ENCODE data around the gene TMEM140. TPM values are rescaled to one million over a fixed set of nuclear protein-coding genes. Genes with fewer than 3 reads are reported as not detected.
A peak's percentile ranks its signal among the peaks of the same experiment; 100 is the strongest.

Gene TMEM140
- total RNA-seq, 8 experiments from 2014 or later, result 4.7 to 18.5 (median 11.4) TPM

DNA sequence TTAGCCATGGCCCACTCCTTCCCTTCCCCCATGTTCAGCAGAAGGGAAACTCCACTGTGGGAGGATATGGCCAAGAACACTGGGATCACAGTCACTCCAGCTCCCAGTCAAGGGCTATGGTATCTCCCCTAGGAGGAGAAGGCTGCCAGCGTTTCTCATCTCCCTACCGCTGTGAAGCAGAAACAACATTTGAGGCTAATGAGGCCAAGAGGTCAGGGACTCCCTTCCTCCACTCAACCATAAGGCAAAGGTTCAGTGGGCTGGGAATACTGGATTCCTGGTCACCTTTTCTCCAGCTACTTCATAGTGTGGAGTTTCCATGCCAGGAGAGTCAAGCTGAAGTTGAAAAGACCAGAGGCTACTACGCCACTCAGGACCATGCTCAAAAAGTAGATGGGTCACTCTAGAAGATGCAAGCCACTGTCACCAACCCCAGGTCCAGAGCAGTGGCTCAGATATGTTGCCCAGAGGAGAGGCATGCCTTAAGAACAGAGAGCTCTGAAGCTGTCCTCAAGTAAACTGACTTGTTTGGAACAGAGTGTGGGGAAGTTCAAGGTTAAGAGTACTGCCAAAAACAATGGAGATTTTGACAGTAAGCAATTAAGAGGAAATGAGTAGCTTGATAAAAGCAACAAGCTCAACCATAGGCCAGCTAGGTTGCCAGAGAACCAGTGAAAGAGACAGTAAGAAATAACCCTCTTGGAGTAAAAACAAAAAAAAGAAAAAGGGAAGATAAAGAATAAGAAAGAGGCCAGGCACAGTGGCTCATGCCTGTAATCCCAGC, 3.8 kb upstream of the TMEM140 start:
- no peak overlapping the region for H3K4me3 ChIP-seq

DNA sequence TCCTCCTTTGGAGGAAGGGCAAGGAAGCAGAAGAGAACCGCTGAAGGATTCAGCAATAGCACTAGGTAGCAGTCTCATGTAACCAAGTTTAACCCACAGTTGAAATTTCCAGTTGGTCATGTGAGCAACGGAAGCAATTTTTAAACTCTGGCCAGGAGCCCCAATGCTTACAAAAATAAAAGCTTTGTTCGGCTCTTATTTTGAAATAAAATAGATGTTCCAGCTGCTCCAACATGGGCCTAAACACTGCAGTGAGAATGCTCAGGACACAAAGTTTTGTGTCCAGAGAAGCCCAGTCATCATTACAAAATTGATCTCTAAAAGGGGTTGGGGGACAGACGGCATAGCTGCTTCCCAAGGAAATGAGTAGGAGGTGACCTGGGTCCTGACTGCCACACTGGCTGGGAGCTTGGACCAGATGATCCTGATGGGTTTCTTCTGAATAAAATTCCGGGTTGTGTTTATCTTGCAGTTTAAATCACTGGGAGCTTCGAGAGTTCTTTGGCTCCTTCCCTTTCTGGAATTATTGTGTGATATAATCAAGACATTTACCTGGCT, 452 bp upstream of the TMEM140 start:
- WGBS, 10 experiments, result 3 to 97% (median 68%) methylated on average over 1 to 6 of the region's 6 CpGs
- in situ Hi-C loops (cut with MboI; ENCODE audit: low pct_unique_long_range_greater_than_20kb in 2 of 9, low sequenced_read_pairs in 9 of 9, unreplicated experiment in 9 of 9), result no loop called here
- Histone ChIP-seq H3K4me3 (no peak overlapping the region), H3K27ac (no peak overlapping the region), H3K4me1 (replicated peaks in 1 of 2) (no peaks in the 10 kb centered on the region)
- peak in 3 of 8 experiments; percentile 45 to 55 (median 53) for ATAC-seq (replicated peaks in 6 of 8)

More for the DNA sequence above, 3.8 kb upstream of the TMEM140 start:
- Histone ChIP-seq H3K4me1 (replicated peaks in 1 of 2) (no peaks in the 10 kb centered on the region), H3K27ac (no peak overlapping the region)
- 7 to 100% (median 93%) methylated on average over 1 to 2 of the region's 3 CpGs; no CpG with 5 or more reads in 5 of the 10 experiments for WGBS, 10 experiments
- in situ Hi-C loops (cut with MboI; ENCODE audit: low pct_unique_long_range_greater_than_20kb in 2 of 9, low sequenced_read_pairs in 9 of 9, unreplicated experiment in 9 of 9), result no loop called here
- no peak for ATAC-seq (replicated peaks in 6 of 8)

DNA sequence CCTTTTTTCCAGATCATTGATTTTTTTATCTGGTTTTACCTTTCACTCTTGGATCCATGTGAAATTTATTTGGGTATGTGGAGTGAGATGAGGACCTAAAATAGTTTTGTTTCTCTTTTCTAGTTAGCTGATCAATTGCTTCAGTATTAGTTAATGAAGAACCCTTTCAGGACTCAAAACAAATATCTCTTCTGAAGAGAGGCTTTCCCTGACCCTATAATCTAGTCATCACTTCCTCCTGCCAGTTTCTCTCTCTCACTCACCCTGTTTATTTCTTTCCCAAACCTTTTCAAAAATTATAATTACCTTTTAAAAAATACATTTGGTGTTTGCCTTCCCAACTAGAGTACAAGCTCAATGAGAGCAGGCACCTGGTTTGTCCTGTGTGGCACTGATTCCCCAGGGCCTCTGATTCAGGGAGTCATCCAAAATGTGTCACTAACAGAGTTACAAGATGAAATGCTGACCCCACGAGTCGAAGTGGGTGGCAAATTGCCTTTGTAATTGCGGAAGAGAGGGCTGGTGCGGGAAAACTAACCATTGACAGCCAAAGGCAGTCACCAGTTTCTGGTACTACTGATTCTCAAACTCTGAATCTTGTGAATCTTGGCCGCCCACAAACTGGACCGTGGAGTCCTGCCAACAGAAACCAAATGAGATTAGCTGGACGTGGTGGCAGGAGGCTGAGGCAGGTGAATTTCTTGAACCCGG, 2.4 kb downstream of the TMEM140 start:
- WGBS, 10 experiments, result 38 to 100% (median 68%) methylated on average over 2 to 8 of the region's 8 CpGs
- Histone ChIP-seq H3K4me1 (replicated peaks in 1 of 2) (no peaks in the 10 kb centered on the region), H3K27ac (no peak overlapping the region), H3K4me3 (no peak overlapping the region)
- in situ Hi-C loops (cut with MboI; ENCODE audit: low pct_unique_long_range_greater_than_20kb in 2 of 9, low sequenced_read_pairs in 9 of 9, unreplicated experiment in 9 of 9), result loop anchor here in 2 of 9 experiments (25.0 kb wide), 2 partner anchors 163 to 188 kb away; partner anchors contain the start of gene AGBL3 (in 1 of the 2)
- no peak for ATAC-seq (replicated peaks in 6 of 8)

DNA sequence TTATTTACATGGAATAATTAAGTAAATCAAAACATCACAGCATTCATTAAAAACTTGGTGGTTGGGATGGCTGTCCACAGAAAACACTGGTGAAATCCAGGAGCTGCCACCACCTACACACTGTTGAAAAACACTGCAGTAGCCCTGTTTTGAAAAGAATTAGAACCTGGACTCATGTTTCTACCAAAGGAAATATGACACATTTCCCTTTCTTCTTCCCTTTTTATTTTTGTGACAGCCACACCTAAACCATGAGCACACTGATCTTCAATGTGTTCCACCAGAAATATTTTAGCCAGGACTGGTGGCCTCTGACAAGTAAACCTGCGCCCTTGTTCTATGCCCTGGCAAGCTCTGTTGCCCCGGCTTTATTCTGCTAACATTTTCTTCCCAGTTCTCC, 3.3 kb downstream of the TMEM140 start:
- in situ Hi-C loops (cut with MboI; ENCODE audit: low pct_unique_long_range_greater_than_20kb in 2 of 9, low sequenced_read_pairs in 9 of 9, unreplicated experiment in 9 of 9), result loop anchor here in 2 of 9 experiments (25.0 kb wide), 2 partner anchors 164 to 189 kb away; partner anchors contain the start of gene AGBL3 (in 1 of the 2)

DNA sequence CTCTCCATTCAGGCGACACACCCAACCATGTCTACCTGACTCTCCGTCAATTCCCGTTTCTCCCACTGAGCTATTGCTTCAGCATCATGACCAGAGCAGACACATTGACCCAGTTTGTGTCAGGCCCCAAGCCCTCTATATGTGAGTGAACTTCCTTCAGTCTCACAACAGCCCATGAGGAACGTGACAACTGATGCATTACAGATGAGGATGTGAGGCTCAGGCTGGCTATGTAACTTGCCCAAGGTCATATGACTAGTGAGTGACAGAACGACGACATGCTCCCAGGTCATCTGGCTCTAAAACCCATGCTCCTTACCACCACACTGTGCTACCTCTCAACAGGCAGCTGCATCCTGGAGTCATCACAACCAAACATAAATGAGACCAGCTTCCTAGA, 3.7 kb downstream of the TMEM140 start:
- H3K4me1 ChIP-seq (replicated peaks in 1 of 2), result no peaks in the 10 kb centered on the region
- in situ Hi-C loops (cut with MboI; ENCODE audit: low pct_unique_long_range_greater_than_20kb in 2 of 9, low sequenced_read_pairs in 9 of 9, unreplicated experiment in 9 of 9), result loop anchor here in 2 of 9 experiments (25.0 kb wide), 2 partner anchors 164 to 189 kb away; partner anchors contain the start of gene AGBL3 (in 1 of the 2)
- H3K4me3 ChIP-seq, result no peak overlapping the region
- WGBS, 10 experiments, result 19 to 83% (median 75%) methylated on average over 3 to 6 of the region's 6 CpGs; no CpG with 5 or more reads in 2 of the 10 experiments
- H3K27ac ChIP-seq, result no peak overlapping the region
- ATAC-seq (replicated peaks in 6 of 8), result no peak

More for the DNA sequence above, 3.3 kb downstream of the TMEM140 start:
- 46 to 100% (median 100%) methylated on average over 1 to 2 of the region's 2 CpGs; no CpG with 5 or more reads in 3 of the 10 experiments for WGBS, 10 experiments
- no peak overlapping the region for H3K27ac ChIP-seq
- H3K4me1 ChIP-seq (replicated peaks in 1 of 2), result no peaks in the 10 kb centered on the region
- ATAC-seq (replicated peaks in 6 of 8), result no peak
- no peak overlapping the region for H3K4me3 ChIP-seq

DNA sequence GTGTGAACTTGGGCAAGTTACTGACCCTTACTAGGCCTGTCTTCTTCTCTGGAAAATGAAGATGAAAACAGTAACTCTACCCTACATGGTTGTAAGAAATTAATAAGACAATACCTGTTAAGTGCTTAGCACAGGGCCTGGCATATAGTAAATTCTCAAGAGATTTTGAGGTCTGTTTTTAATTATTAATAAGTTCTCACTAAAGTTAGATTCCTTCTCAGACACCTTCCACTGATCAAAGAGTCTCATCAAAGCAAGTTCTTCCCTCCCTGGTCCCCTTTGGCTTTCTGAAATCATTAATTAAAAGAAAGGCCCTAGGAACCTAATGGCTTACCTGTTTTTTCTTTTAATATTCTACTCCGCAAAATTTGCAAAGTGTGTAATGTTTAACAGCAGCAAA, 4.6 kb downstream of the TMEM140 start:
- no peak for ATAC-seq (replicated peaks in 6 of 8)
- H3K27ac ChIP-seq, result no peak overlapping the region
- WGBS, 10 experiments, result 50 to 100% (median 88%) methylated on average over 1 of the region's 1 CpG; no CpG with 5 or more reads in 5 of the 10 experiments
- no peaks in the 10 kb centered on the region for H3K4me1 ChIP-seq (replicated peaks in 1 of 2)
- in situ Hi-C loops (cut with MboI; ENCODE audit: low pct_unique_long_range_greater_than_20kb in 2 of 9, low sequenced_read_pairs in 9 of 9, unreplicated experiment in 9 of 9), result loop anchor here in 2 of 9 experiments (25.0 kb wide), 2 partner anchors 165 to 190 kb away; partner anchors contain the start of gene AGBL3 (in 1 of the 2)
- no peak overlapping the region for H3K4me3 ChIP-seq

DNA sequence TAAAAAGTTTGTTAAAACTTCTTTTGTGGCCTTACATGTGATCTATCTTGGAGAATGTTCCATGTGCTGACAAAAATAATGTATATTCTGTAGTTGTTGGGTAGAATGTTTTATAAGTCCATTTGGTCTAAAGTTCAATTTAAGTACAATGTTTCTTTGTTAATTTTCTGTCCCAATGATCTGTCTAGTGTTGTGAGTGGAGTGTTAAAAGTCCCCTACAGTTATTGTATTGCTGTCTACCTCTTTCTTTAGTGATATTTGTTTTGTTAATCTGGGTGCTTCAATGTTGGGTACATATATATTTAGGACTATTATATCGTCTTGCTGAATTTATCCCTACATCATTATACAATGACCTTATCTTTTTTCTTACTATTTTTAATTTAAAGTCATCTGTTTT, 6.9 kb downstream of the TMEM140 start:
- no peak overlapping the region for H3K27ac ChIP-seq
- in situ Hi-C loops (cut with MboI; ENCODE audit: low pct_unique_long_range_greater_than_20kb in 2 of 9, low sequenced_read_pairs in 9 of 9, unreplicated experiment in 9 of 9), result loop anchor here in 2 of 9 experiments (25.0 kb wide), 2 partner anchors 167 to 192 kb away; partner anchors contain the start of gene AGBL3 (in 1 of the 2)
- no peak overlapping the region for H3K4me3 ChIP-seq
- H3K4me1 ChIP-seq (replicated peaks in 1 of 2), result no peaks in the 10 kb centered on the region
- WGBS, 10 experiments, result 44 to 100% (median 100%) methylated on average over 1 of the region's 1 CpG; no CpG with 5 or more reads in 1 of the 10 experiments
- ATAC-seq (replicated peaks in 6 of 8), result no peak

DNA sequence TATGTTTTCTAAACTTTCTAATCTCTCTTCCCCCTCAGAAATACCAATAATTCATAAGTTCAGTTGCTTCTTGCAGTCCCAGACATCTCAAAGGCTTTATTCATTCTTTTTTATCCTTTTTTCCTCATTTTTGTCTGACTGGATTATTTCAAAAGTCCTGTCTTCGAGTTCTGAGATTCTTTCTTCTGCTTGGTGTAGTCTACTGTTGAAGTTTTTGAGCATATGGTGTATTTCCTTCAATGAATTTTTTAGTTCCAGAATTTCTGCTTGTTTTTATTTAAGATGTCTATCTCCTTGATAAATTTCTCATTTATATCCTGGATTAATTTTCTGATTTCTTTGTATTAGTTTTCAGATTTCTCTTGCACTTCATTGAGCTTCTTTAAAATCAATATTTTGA, 8.4 kb downstream of the TMEM140 start:
- in situ Hi-C loops (cut with MboI; ENCODE audit: low pct_unique_long_range_greater_than_20kb in 2 of 9, low sequenced_read_pairs in 9 of 9, unreplicated experiment in 9 of 9), result loop anchor here in 2 of 9 experiments (25.0 kb wide), 2 partner anchors 169 to 194 kb away; partner anchors contain the start of gene AGBL3 (in 1 of the 2)
- Histone ChIP-seq H3K4me1 (replicated peaks in 1 of 2) (peaks cover 0 to 6% of the 10 kb centered on the region in 2 donors), H3K27ac (no peak overlapping the region), H3K4me3 (no peak overlapping the region)
- 38 to 100% (median 72%) methylated on average over 1 of the region's 1 CpG; no CpG with 5 or more reads in 1 of the 10 experiments for WGBS, 10 experiments
- ATAC-seq (replicated peaks in 6 of 8), result no peak

DNA sequence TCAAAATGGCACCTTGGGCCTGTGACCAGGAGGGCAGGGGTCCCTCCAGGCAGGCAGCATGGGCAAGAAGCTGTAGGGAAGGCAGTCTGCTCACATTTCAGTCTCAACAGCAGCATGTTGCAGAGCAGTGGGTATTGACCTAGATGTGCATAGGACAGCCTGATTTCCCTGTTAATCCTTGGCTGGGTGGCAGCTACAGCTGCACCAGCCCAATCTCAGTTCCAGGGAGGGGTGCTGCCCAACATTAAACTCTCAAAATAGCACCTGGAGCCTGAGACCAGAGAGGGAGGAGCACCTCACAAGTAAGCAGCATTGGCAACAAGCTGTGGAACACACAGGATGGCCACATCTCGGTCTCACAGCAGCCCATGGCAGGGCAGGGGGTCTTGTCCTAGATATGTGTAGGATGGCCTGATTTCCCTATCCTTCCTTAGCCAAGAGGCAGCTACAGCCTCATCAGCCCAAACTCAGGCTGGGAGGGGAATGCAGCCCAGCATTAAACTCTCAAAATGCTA, 10.3 kb downstream of the TMEM140 start:
- WGBS, 10 experiments, result 100% methylated on average over 1 of the region's 1 CpG; no CpG with 5 or more reads in 9 of the 10 experiments
- in situ Hi-C loops (cut with MboI; ENCODE audit: low pct_unique_long_range_greater_than_20kb in 2 of 9, low sequenced_read_pairs in 9 of 9, unreplicated experiment in 9 of 9), result loop anchor here in 2 of 9 experiments (25.0 kb wide), 2 partner anchors 171 to 196 kb away; partner anchors contain the start of gene AGBL3 (in 1 of the 2)
- H3K4me1 ChIP-seq (replicated peaks in 1 of 2), result peaks cover 0 to 6% of the 10 kb centered on the region in 2 donors
- ATAC-seq (replicated peaks in 6 of 8), result no peak
- no peak overlapping the region for H3K27ac ChIP-seq
- H3K4me3 ChIP-seq, result no peak overlapping the region

DNA sequence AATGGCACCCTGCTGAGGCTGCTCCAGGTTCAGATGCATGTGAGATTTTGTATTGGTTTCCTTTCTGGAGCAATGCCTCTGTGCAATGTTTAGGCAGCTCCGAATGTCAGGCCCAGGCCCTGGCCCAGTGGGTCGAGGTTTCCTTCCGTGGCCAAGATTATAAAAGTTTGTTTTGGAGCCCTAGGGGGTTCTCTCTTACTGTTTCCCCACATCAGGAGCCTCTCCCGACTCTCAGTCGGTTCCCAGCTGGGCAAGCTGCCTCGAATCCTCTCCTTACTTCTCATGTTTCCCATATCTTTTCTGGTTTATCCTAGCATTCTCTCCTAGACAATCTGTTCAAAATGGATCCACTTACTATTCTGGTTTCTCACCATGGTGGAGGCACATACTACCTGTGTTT, 11.0 kb downstream of the TMEM140 start:
- ATAC-seq (replicated peaks in 6 of 8), result no peak
- Histone ChIP-seq H3K27ac (no peak overlapping the region), H3K4me3 (no peak overlapping the region), H3K4me1 (replicated peaks in 1 of 2) (peaks cover 0 to 6% of the 10 kb centered on the region in 2 donors)
- WGBS, 10 experiments, result 80 to 100% (median 97%) methylated on average over 2 to 6 of the region's 6 CpGs; no CpG with 5 or more reads in 2 of the 10 experiments
- in situ Hi-C loops (cut with MboI; ENCODE audit: low pct_unique_long_range_greater_than_20kb in 2 of 9, low sequenced_read_pairs in 9 of 9, unreplicated experiment in 9 of 9), result loop anchor here in 2 of 9 experiments (25.0 kb wide), 2 partner anchors 172 to 197 kb away; partner anchors contain the start of gene AGBL3 (in 1 of the 2)

DNA sequence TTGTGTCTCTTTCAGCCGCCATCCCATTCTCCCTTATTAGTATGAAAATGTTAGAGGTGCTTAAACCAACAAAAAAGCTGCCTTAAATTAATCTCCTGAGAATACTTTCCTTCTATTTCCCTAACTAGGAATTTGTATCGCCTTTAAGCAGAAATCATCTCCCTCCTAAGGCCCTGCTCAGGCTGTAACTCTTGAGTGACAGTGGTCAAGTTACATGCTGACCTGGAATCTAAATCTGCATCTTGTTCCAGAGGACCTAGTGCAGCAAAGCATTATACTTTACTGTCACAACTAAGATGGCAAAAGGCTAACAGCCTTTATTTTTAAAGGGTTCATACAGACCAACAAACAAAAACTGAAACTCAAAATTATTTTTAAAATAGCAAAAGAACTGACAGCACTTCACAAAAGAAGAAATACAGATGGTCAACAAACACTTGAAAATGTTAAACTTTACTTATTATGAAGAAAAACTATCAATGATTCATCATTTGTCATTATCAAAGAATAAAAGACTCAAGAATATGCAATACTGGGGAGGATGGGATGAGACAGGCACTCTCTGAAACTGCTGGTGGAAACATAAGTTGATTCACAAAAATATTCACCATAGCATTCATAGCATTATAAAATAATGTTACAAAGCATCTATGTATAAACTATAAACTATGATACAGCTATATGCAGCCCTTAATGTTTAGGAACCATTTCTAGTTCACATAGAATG, 11.7 kb downstream of the TMEM140 start:
- peak in 2 of 8 experiments; percentile 24 to 34 for ATAC-seq (replicated peaks in 6 of 8)
- Histone ChIP-seq H3K4me3 (no peak overlapping the region), H3K27ac (no peak overlapping the region), H3K4me1 (replicated peaks in 1 of 2) (peaks cover 0 to 6% of the 10 kb centered on the region in 2 donors)
- 84 to 100% (median 100%) methylated on average over 1 to 2 of the region's 2 CpGs for WGBS, 10 experiments
- in situ Hi-C loops (cut with MboI; ENCODE audit: low pct_unique_long_range_greater_than_20kb in 2 of 9, low sequenced_read_pairs in 9 of 9, unreplicated experiment in 9 of 9), result loop anchor here in 2 of 9 experiments (25.0 kb wide), 2 partner anchors 172 to 197 kb away; partner anchors contain the start of gene AGBL3 (in 1 of the 2)

Measured in motor neuron (in vitro differentiated cells).